BJ (cell line): ENCODE results near the gene SLC35A4. TPM values are rescaled to one million over a fixed set of nuclear protein-coding genes. Genes with fewer than 3 reads are reported as not detected.
A peak's percentile ranks its signal among the peaks of the same experiment; 100 is the strongest.

Experiments used
- CTCF ChIA-PET: fragments of 350-600 bp; formaldehyde crosslinking; extraction: SDS; loops from one replicate; lab custom pipeline; 2021; ENCODE audit warnings: antibody characterized with exemption, inconsistent platforms; lab: Yijun Ruan, JAX
- POLR2A ChIA-PET: fragments of 300-600 bp; sonication (Branson Sonifier 250); formaldehyde crosslinking; extraction: SDS; loops from one replicate; lab custom pipeline; 2021; ENCODE audit warnings: antibody characterized with exemption; lab: Charles Lee
- DNase-seq: peaks from one replicate; pipeline ENCODE4 v3.0.0-alpha.2; 2011; ENCODE audit warnings: low read depth
- H3K27me3 ChIP-seq: 2 replicates; pipeline ENCODE4 v1.6.0; 2011; ENCODE audit warnings: low read length; ENCODE audit not compliant: control insufficient read depth, insufficient read depth
- H3K36me3 ChIP-seq: 2 replicates; pipeline ENCODE4 v1.5.1; 2011; ENCODE audit warnings: low read length; ENCODE audit not compliant: control insufficient read depth, insufficient read depth
- H3K4me3 ChIP-seq: 2 replicates; pipeline ENCODE4 v1.5.1; 2011; ENCODE audit warnings: low read depth, mild to moderate bottlenecking, control low read depth, low read length
- polyA plus RNA-seq: library from polyadenylated mRNA; depleted of rRNA; stranded (reverse); fragments of >200 nt; gene quantifications from 2 replicates; pipeline ENCODE4 v1.2.3, GENCODE V29; 2011
- TF ChIP-seq, protein P1 (sequence below): IDR thresholded peaks from 2 replicates; pipeline ENCODE4 v1.5.1; 2011; ENCODE audit warnings: low read depth, mild to moderate bottlenecking, control low read depth, inconsistent platforms, low read length, moderate library complexity; ENCODE audit not compliant: insufficient read depth

SLC35A4 gene
- polyA plus RNA-seq, 1 experiment: 101 TPM

DNA sequence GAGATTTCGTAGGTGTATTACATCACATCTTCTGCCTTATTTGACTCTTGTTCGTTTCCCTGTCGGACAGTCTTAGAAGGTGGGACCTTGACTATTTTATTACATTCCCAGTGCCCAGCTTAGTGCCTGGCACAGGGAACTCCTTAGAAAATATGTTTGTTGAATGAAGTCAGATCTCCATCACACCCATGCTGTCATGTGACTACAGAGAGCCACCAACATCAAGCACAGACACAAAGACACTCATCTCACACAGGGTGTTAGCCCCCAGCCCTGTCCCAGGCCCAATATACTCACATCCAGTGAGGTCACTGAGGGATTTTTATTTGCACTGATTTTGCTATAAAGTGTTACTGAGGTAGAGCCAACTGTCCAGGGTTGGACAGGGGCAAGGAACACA is 6.7 kb upstream of the SLC35A4 start:
- TF ChIP-seq, protein P1, sequence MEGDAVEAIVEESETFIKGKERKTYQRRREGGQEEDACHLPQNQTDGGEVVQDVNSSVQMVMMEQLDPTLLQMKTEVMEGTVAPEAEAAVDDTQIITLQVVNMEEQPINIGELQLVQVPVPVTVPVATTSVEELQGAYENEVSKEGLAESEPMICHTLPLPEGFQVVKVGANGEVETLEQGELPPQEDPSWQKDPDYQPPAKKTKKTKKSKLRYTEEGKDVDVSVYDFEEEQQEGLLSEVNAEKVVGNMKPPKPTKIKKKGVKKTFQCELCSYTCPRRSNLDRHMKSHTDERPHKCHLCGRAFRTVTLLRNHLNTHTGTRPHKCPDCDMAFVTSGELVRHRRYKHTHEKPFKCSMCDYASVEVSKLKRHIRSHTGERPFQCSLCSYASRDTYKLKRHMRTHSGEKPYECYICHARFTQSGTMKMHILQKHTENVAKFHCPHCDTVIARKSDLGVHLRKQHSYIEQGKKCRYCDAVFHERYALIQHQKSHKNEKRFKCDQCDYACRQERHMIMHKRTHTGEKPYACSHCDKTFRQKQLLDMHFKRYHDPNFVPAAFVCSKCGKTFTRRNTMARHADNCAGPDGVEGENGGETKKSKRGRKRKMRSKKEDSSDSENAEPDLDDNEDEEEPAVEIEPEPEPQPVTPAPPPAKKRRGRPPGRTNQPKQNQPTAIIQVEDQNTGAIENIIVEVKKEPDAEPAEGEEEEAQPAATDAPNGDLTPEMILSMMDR: no peak
- H3K36me3 ChIP-seq: peaks cover 9% of the 10 kb centered on the region
- no peaks in the 10 kb centered on the region for H3K27me3 ChIP-seq
- H3K4me3 ChIP-seq: no peak overlapping the region
- POLR2A ChIA-PET: interaction anchor here (1.3 kb wide), 1 partner anchor 10 kb away, joined by 10 read pairs; the partner anchor contains the start of gene EIF4EBP3
- CTCF ChIA-PET: interaction anchor here (1.2 to 2.1 kb wide), 4 partner anchors 9 to 185 kb away, joined by 3 to 9 read pairs (median 4); partner anchors contain the start of gene EIF4EBP3
- no peak for DNase-seq

DNA sequence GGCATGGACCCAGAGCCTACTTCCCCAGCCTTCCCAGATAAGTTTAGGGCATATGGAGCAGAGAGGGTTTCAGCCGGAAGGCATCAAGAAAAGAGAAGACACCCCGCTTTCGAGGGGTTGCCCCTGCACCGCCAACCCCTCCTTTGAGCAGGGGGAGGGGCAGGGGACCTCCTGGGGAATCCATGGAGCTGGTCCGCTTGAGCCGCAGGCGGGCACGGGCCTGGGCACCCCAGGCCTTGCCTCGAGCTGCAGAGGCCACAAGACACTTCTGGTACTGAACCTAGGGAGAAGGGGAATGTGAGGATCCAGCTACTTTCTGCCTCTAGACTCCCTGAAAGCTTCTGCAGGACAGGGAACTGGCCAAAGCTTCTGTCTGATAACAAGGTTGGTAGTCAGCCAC is 6.1 kb upstream of the SLC35A4 start:
- ChIA-PET POLR2A (no interaction called here), CTCF (interaction anchor here (1.9 to 2.1 kb wide), 2 partner anchors 11 to 186 kb away, joined by 5 to 9 read pairs; partner anchors contain the start of gene EIF4EBP3)
- H3K4me3 ChIP-seq: no peak overlapping the region
- no peaks in the 10 kb centered on the region for H3K27me3 ChIP-seq
- no peak for DNase-seq
- TF ChIP-seq, protein P1: no peak
- H3K36me3 ChIP-seq: peaks cover 9% of the 10 kb centered on the region

DNA sequence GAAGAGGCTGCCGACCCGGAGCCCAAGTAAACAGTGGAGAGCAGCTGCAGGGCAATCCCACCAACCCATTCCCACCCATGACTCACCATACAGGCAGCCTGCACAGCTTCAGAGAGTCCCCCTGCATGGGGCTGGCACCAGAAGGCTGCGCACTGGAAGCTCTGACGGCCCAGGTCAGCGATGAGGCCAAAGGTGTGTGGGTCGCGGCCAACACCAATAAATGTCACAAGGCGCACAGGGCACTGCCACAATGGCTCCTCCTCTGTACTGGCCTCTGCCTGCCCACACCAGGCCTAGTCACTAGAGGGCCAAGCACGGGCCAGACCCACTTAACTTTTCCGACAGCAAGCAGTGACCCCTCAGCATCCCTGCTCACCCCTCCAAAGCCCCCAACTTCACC is 4.4 kb upstream of the SLC35A4 start:
- H3K4me3 ChIP-seq: no peak overlapping the region
- CTCF ChIA-PET: interaction anchor here (1.8 kb wide), 1 partner anchor 13 kb away, joined by 5 read pairs; the partner anchor contains the start of gene EIF4EBP3

DNA sequence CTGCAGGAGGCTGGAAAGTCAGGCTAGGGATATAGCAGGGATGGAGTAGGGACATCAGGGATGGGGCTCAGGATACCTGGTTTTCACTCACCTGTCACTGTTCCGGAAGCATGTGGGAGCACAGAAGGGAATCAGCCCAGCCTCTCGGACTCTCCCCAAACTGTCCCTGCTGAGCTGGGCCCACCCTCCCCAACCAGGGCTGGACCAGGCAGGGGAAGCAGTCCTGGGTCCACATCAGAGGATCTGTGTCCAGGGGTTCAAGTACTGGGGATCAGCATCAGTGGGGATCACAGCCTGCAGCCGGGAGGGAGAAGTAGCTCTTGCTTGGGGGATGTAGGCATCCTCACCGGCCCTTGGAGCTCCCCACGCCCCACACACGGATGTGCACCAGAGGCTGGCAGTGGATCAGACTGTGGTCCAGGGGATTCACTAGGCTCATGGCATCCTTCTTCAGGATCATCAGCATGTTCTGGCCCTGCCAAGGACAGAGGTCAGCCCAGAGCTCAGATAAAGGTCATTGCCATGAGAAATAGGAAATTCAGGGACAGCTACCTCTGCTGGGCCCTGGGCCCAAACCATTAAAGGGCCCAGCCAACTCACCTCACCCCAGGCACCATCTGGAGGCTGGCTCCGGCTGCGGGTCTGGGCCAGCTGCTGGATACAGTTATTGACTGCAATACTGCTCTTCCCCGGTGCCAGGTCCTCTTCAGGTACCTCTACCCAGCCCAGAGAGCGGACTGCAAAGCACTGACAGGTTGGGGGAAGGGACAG is 2.7 kb upstream of the SLC35A4 start:
- Histone ChIP-seq H3K4me3 (no peak overlapping the region), H3K27me3 (no peaks in the 10 kb centered on the region), H3K36me3 (peaks cover 12% of the 10 kb centered on the region)
- POLR2A ChIA-PET: no interaction called here
- CTCF ChIA-PET: interaction anchor here (1.3 kb wide), 1 partner anchor 73 kb away, joined by 5 read pairs; no protein-coding TSS in a partner anchor
- DNase-seq: no peak
- TF ChIP-seq, protein P1: no peak

More for the DNA sequence above, 4.4 kb upstream of the SLC35A4 start:
- TF ChIP-seq, protein P1: no peak
- no peak for DNase-seq
- peaks cover 9% of the 10 kb centered on the region for H3K36me3 ChIP-seq
- no peaks in the 10 kb centered on the region for H3K27me3 ChIP-seq
- POLR2A ChIA-PET: no interaction called here

DNA sequence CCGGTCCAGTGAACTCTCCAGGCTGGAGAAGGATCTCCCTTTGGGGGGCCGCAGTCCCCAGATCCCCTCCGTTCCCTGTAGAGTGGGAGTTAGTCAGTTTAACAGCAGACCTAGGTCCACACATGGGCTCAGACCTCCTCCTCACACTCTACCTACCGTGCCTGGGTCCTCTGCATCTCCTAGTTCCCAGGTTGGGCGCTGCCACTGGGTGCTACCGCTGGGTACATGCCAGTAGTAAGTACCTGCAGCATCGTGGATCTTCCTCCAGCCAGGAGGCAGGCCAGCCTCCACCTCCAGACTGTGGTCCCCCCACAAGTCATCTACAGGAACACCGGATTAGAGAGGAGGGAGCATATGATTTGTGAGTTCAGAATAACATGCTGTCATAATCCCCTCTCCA is 1.0 kb upstream of the SLC35A4 start:
- POLR2A ChIA-PET: interaction anchor here (0.6 to 0.8 kb wide), 2 partner anchors 11 to 227 kb away, joined by 4 read pairs; no protein-coding TSS in a partner anchor
- CTCF ChIA-PET: interaction anchor here (0.8 to 1.9 kb wide), 5 partner anchors 11 to 84 kb away, joined by 3 to 11 read pairs (median 5); partner anchors contain the start of genes EIF4EBP3, IK, NDUFA2 and TMCO6
- DNase-seq: no peak
- TF ChIP-seq, protein P1: no peak
- peaks cover 17% of the 10 kb centered on the region for H3K36me3 ChIP-seq
- no peaks in the 10 kb centered on the region for H3K27me3 ChIP-seq
- H3K4me3 ChIP-seq: peak overlapping the region; percentile 59
